ENCODE measurements around the gene TMEM132E. TPM values are rescaled to one million over a fixed set of nuclear protein-coding genes. Genes with fewer than 3 reads are reported as not detected.
A peak's percentile ranks its signal among the peaks of the same experiment; 100 is the strongest.

TMEM132E gene
- total RNA-seq, 2 donors from 2014 or later = 0.15 TPM; not detected in 1

- no peaks in the 10 kb centered on the region for H3K36me3 Mint-ChIP-seq (ENCODE audit: low read depth)
- Histone ChIP-seq H3K4me3 (ENCODE audit: low read length) (no peak overlapping the region), H3K9ac (ENCODE audit: extremely low read depth, low read length, poor library complexity, severe bottlenecking) (no peak overlapping the region), H3K27me3 (ENCODE audit: control insufficient read depth, insufficient read depth, low read length, poor library complexity, severe bottlenecking) (peaks cover 76% of the 10 kb centered on the region), H3K36me3 (ENCODE audit: control insufficient read depth, insufficient read depth, low read length) (no peaks in the 10 kb centered on the region), H3K4me1 (ENCODE audit: control insufficient read depth, insufficient read depth, low read length) (no peaks in the 10 kb centered on the region), H3K9me3 (ENCODE audit: control insufficient read depth, low read length) (no peaks in the 10 kb centered on the region), H3K27ac (ENCODE audit: low read depth, low read length) (no peak overlapping the region)
- no peak overlapping the region for H3K4me3 Mint-ChIP-seq
- H3K27me3 Mint-ChIP-seq (ENCODE audit: insufficient read depth) = peaks cover 92% of the 10 kb centered on the region
- no peak for TF ChIP-seq CTCF (conservative IDR thresholded peaks at IDR 0.05)
- no peak for DNase-seq
- 74% methylated on average over 4 of the region's 4 CpGs; no CpG with 5 or more reads in 1 of the 2 experiments for WGBS, 2 experiments (ENCODE audit: insufficient coverage in 1 of 2, insufficient read length in 1 of 2)
- H3K4me1 Mint-ChIP-seq = no peaks in the 10 kb centered on the region
- no peak overlapping the region for H3K27ac Mint-ChIP-seq
- no peaks in the 10 kb centered on the region for H3K9me3 Mint-ChIP-seq
These were observed 12.6 kb downstream of the TMEM132E start for GRCh38 chr17:34592002-34592401.

GRCh38 chr17:34596920-34597319 lies 17.5 kb downstream of the TMEM132E start:
- Histone ChIP-seq H3K9me3 (ENCODE audit: control insufficient read depth, low read length) (no peaks in the 10 kb centered on the region), H3K9ac (ENCODE audit: extremely low read depth, low read length, poor library complexity, severe bottlenecking) (no peak overlapping the region), H3K27ac (ENCODE audit: low read depth, low read length) (no peak overlapping the region), H3K27me3 (ENCODE audit: control insufficient read depth, insufficient read depth, low read length, poor library complexity, severe bottlenecking) (peaks cover 31% of the 10 kb centered on the region), H3K36me3 (ENCODE audit: control insufficient read depth, insufficient read depth, low read length) (no peaks in the 10 kb centered on the region), H3K4me1 (ENCODE audit: control insufficient read depth, insufficient read depth, low read length) (peaks cover 16% of the 10 kb centered on the region), H3K4me3 (ENCODE audit: low read length) (no peak overlapping the region)
- Mint-ChIP-seq H3K36me3 (ENCODE audit: low read depth) (no peaks in the 10 kb centered on the region), H3K27ac (no peak overlapping the region), H3K4me3 (no peak overlapping the region), H3K27me3 (ENCODE audit: insufficient read depth) (peaks cover 52% of the 10 kb centered on the region), H3K4me1 (peaks cover 22% of the 10 kb centered on the region), H3K9me3 (no peaks in the 10 kb centered on the region)
- peak; percentile 56 for DNase-seq
- WGBS, 2 experiments (ENCODE audit: insufficient coverage in 1 of 2, insufficient read length in 1 of 2) = 20 to 67% methylated on average over 1 to 5 of the region's 5 CpGs
- TF ChIP-seq CTCF (conservative IDR thresholded peaks at IDR 0.05) = no peak

- 26% methylated on average over 2 of the region's 2 CpGs; no CpG with 5 or more reads in 1 of the 2 experiments for WGBS, 2 experiments (ENCODE audit: insufficient coverage in 1 of 2, insufficient read length in 1 of 2)
- Histone ChIP-seq H3K4me1 (ENCODE audit: control insufficient read depth, insufficient read depth, low read length) (peaks cover 18% of the 10 kb centered on the region), H3K4me3 (ENCODE audit: low read length) (no peak overlapping the region), H3K27ac (ENCODE audit: low read depth, low read length) (no peak overlapping the region), H3K36me3 (ENCODE audit: control insufficient read depth, insufficient read depth, low read length) (no peaks in the 10 kb centered on the region), H3K27me3 (ENCODE audit: control insufficient read depth, insufficient read depth, low read length, poor library complexity, severe bottlenecking) (peaks cover 28% of the 10 kb centered on the region), H3K9ac (ENCODE audit: extremely low read depth, low read length, poor library complexity, severe bottlenecking) (no peak overlapping the region), H3K9me3 (ENCODE audit: control insufficient read depth, low read length) (no peaks in the 10 kb centered on the region)
- no peaks in the 10 kb centered on the region for H3K36me3 Mint-ChIP-seq (ENCODE audit: low read depth)
- peaks cover 22% of the 10 kb centered on the region for H3K4me1 Mint-ChIP-seq
- no peak overlapping the region for H3K4me3 Mint-ChIP-seq
- TF ChIP-seq CTCF (conservative IDR thresholded peaks at IDR 0.05) = no peak
- DNase-seq = peak; percentile 92
- peak overlapping the region; percentile 44 for H3K27ac Mint-ChIP-seq
- H3K27me3 Mint-ChIP-seq (ENCODE audit: insufficient read depth) = peaks cover 45% of the 10 kb centered on the region
- no peaks in the 10 kb centered on the region for H3K9me3 Mint-ChIP-seq
These were observed 18.9 kb downstream of the TMEM132E start for GRCh38 chr17:34598161-34598776.
